Spleen (tissue), 7 donors: ENCODE data around the gene KLK6.

Experiments
- CTCF ChIP-seq, 11 experiments: fragments of 200-600 bp in 7 of 11; fragments of 450-650 bp in 4 of 11; sonication (generic) in 4 of 11; IDR thresholded peaks in 8 of 11; conservative IDR thresholded peaks in 3 of 11; 1 replicate in 7 of 11; 2 replicates in 4 of 11; pipeline versions ENCODE4 v1.4.0 to v1.8.0; 2016 to 2021; ENCODE audit warnings: antibody characterized with exemption in 11 of 11, inconsistent platforms in 4 of 11, mild to moderate bottlenecking in 1 of 11
- POLR2A ChIP-seq, 3 donors: fragments of 450-650 bp; IDR thresholded peaks; one replicate each; pipeline ENCODE4 v1.5.1; 2017; ENCODE audit warnings: antibody characterized with exemption in 3 of 3, mild to moderate bottlenecking in 1 of 3
- POLR2AphosphoS5 ChIP-seq, 3 donors: sonication (generic); formaldehyde crosslinking; IDR thresholded peaks; one replicate each; pipeline ENCODE4 v1.5.1; 2017; ENCODE audit warnings: antibody characterized with exemption in 3 of 3
- donor health status: DM: no; HTN: no; CAD: no; lungs with moderate emphysema.
- donor health status: DM: no; HTN: no; CAD: no.
- donor health status: DM: no; HTN: no; CAD: no.

- TF ChIP-seq CTCF (IDR thresholded peaks at IDR 0.05 in 8 of 11, conservative IDR thresholded peaks at IDR 0.05 in 3 of 11) = no peak
- no peak for TF ChIP-seq POLR2A (IDR thresholded peaks at IDR 0.05)
- TF ChIP-seq POLR2AphosphoS5 (IDR thresholded peaks at IDR 0.05) = no peak
These were observed 26.1 kb downstream of the KLK6 start for GRCh38 chr19:50943074-50943828.
